Large intestine (tissue), 3 donors: ENCODE results near the gene KRTAP6-3. TPM values are rescaled to one million over a fixed set of nuclear protein-coding genes. Genes with fewer than 3 reads are reported as not detected.

Experiments
- DNase-seq, 2 donors: peaks; one replicate each; pipeline versions ENCODE4 v3.0.0 to v3.0.0-alpha.2; 2013
- H3K27ac ChIP-seq: one replicate; pipeline ENCODE4 v1.5.1; 2013; ENCODE audit warnings: low read length
- H3K27me3 ChIP-seq: 2 replicates; pipeline ENCODE4 v1.6.1; 2013; ENCODE audit warnings: low read length; ENCODE audit not compliant: control insufficient read depth, insufficient read depth
- H3K36me3 ChIP-seq: 2 replicates; pipeline ENCODE4 v1.6.1; 2013; ENCODE audit warnings: low read length; ENCODE audit not compliant: control insufficient read depth, insufficient read depth
- H3K4me1 ChIP-seq: one replicate; pipeline ENCODE4 v1.6.1; 2013; ENCODE audit warnings: low read length; ENCODE audit not compliant: control insufficient read depth, insufficient read depth
- H3K4me3 ChIP-seq: one replicate; pipeline ENCODE4 v1.5.1; 2013; ENCODE audit warnings: low read length
- H3K9me3 ChIP-seq: one replicate; pipeline ENCODE4 v1.6.1; 2013; ENCODE audit warnings: mild to moderate bottlenecking, low read depth, low read length, moderate library complexity; ENCODE audit not compliant: control insufficient read depth
- WGBS: methylation state at CpG from one replicate; pipeline ENCODE4 v1.1.5; 2013; ENCODE audit warnings: low lambda C conversion rate; ENCODE audit not compliant: insufficient coverage; 5-methylcytosine and 5-hydroxymethylcytosine counted together
- polyA plus RNA-seq: library from polyadenylated mRNA; unstranded; fragments of 120-200 nt; gene quantifications from one replicate; pipeline ENCODE4 v1.2.1, GENCODE V29; 2013

Gene KRTAP6-3
- polyA plus RNA-seq, 1 donor, result not detected

GRCh38 chr21:30623362-30623761, 31.1 kb downstream of the KRTAP6-3 start:
- no CpG with 5 or more reads among the region's 3 CpGs for WGBS
- no peaks in the 10 kb centered on the region for H3K9me3 ChIP-seq
- no peaks in the 10 kb centered on the region for H3K27me3 ChIP-seq
- DNase-seq, result no peak
- no peaks in the 10 kb centered on the region for H3K36me3 ChIP-seq
- H3K4me3 ChIP-seq, result no peak overlapping the region
- no peak overlapping the region for H3K27ac ChIP-seq
- no peaks in the 10 kb centered on the region for H3K4me1 ChIP-seq

- no peak overlapping the region for H3K27ac ChIP-seq
- no peaks in the 10 kb centered on the region for H3K27me3 ChIP-seq
- no peak overlapping the region for H3K4me3 ChIP-seq
- DNase-seq, result no peak
- no peaks in the 10 kb centered on the region for H3K4me1 ChIP-seq
- no peaks in the 10 kb centered on the region for H3K9me3 ChIP-seq
- 80% methylated on average over 1 of the region's 4 CpGs for WGBS
- H3K36me3 ChIP-seq, result no peaks in the 10 kb centered on the region
Observed at GRCh38 chr21:30625449-30626165, 33.4 kb downstream of the KRTAP6-3 start.

DNA sequence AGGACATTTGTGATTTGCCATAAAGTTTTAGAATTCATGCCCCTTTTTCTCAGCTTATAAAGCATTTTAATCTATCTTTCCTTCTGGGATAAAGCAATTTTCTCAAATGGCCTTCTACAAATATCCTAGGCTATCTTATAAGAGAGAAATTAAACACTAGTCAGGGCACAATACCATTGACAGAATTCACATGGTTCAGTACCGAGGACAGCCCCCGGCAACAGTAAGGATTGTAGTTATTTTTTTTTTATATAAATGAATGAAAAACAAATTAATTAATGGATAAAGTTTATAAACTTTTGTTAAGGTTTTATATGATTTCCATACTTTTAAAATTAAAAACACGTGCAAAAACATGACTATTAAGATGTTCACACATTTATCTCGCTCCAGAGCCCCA, 35.9 kb downstream of the KRTAP6-3 start:
- Histone ChIP-seq H3K4me3 (no peak overlapping the region), H3K27ac (no peak overlapping the region), H3K27me3 (no peaks in the 10 kb centered on the region), H3K36me3 (no peaks in the 10 kb centered on the region), H3K9me3 (no peaks in the 10 kb centered on the region), H3K4me1 (no peaks in the 10 kb centered on the region)
- WGBS, result 100% methylated on average over 2 of the region's 4 CpGs
- no peak for DNase-seq

DNA sequence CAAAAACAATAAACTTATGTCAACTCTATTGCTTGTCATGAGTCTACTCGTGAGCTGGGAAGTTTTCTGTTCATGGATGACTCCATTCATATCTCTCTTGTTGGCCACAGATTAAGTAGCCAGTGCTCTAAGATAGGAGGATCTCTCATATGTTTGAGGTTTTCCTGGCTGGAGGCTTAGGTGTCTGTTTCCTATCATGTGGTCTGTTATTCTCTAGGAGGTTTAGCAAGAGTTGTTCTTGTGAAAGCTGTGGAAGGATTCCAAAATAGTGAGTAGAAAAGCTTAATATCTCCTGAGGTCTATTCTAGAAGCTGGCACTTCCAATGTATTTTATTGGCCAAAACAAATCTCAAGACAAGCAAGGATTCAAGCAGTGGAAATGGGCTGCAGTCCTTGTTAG, 37.0 kb downstream of the KRTAP6-3 start:
- Histone ChIP-seq H3K9me3 (no peaks in the 10 kb centered on the region), H3K4me1 (no peaks in the 10 kb centered on the region), H3K36me3 (no peaks in the 10 kb centered on the region), H3K27me3 (no peaks in the 10 kb centered on the region), H3K4me3 (no peak overlapping the region), H3K27ac (no peak overlapping the region)
- no CpG with 5 or more reads among the region's 1 CpG for WGBS
- no peak for DNase-seq

GRCh38 chr21:30634906-30635305, 42.7 kb downstream of the KRTAP6-3 start, which contains the start of gene KRTAP20-2:
Gene KRTAP20-2, plus strand, starts transcription at chr21:30635206. Its CDS starts 58 bp downstream, at chr21:30635264.
- no CpG with 5 or more reads among the region's 1 CpG for WGBS
- no peaks in the 10 kb centered on the region for H3K9me3 ChIP-seq
- no peak for DNase-seq

GRCh38 chr21:30638686-30639085, 46.4 kb downstream of the KRTAP6-3 start:
- no peak for DNase-seq
- Histone ChIP-seq H3K36me3 (no peaks in the 10 kb centered on the region), H3K4me3 (no peak overlapping the region), H3K4me1 (no peaks in the 10 kb centered on the region), H3K27me3 (no peaks in the 10 kb centered on the region), H3K9me3 (no peaks in the 10 kb centered on the region), H3K27ac (no peak overlapping the region)
- 100% methylated on average over 2 of the region's 3 CpGs for WGBS

More at GRCh38 chr21:30634906-30635305, 42.7 kb downstream of the KRTAP6-3 start, which contains the start of gene KRTAP20-2:
- no peak within 1 kb of the TSS for H3K27ac ChIP-seq
- H3K4me3 ChIP-seq, result no peak within 1 kb of the TSS
- no peaks in the 10 kb centered on the region for H3K27me3 ChIP-seq
- H3K36me3 ChIP-seq, result no peaks in the 10 kb centered on the region
- no peaks in the 10 kb centered on the region for H3K4me1 ChIP-seq

GRCh38 chr21:30642564-30642963, 50.3 kb downstream of the KRTAP6-3 start, which contains the start of gene KRTAP20-3:
Gene KRTAP20-3, plus strand, starts transcription at chr21:30642864.
- Histone ChIP-seq H3K36me3 (no peaks in the 10 kb centered on the region), H3K4me1 (no peaks in the 10 kb centered on the region), H3K27ac (no peak within 1 kb of the TSS), H3K4me3 (no peak within 1 kb of the TSS), H3K9me3 (no peaks in the 10 kb centered on the region), H3K27me3 (no peaks in the 10 kb centered on the region)
- no CpG with 5 or more reads among the region's 2 CpGs for WGBS
- no peak for DNase-seq

Other genes starting within 250 kb of the KRTAP6-3 start
- not detected for gene KRTAP23-1, start 243.8 kb upstream of the KRTAP6-3 start, polyA plus RNA-seq
- gene KRTAP13-2, start 220.2 kb upstream of the KRTAP6-3 start, polyA plus RNA-seq, result not detected
- not detected for gene KRTAP13-1, start 196.4 kb upstream of the KRTAP6-3 start, polyA plus RNA-seq
- not detected for gene KRTAP13-3, start 166.5 kb upstream of the KRTAP6-3 start, polyA plus RNA-seq
- gene KRTAP13-4, start 162.2 kb upstream of the KRTAP6-3 start, polyA plus RNA-seq, result not detected
- not detected for gene KRTAP15-1, start 152.2 kb upstream of the KRTAP6-3 start, polyA plus RNA-seq
- gene KRTAP19-1, start 112.1 kb upstream of the KRTAP6-3 start, polyA plus RNA-seq, result not detected
- not detected for gene KRTAP19-2, start 105.0 kb upstream of the KRTAP6-3 start, polyA plus RNA-seq
- gene KRTAP19-3, start 100.4 kb upstream of the KRTAP6-3 start, polyA plus RNA-seq, result not detected
- not detected for gene KRTAP19-4, start 95.3 kb upstream of the KRTAP6-3 start, polyA plus RNA-seq
- gene KRTAP19-5, start 90.3 kb upstream of the KRTAP6-3 start, polyA plus RNA-seq, result not detected
- gene KRTAP19-6, start 50.6 kb upstream of the KRTAP6-3 start, polyA plus RNA-seq, result not detected
- not detected for gene KRTAP19-7, start 31.1 kb upstream of the KRTAP6-3 start, polyA plus RNA-seq
- gene KRTAP22-2, start 2.0 kb upstream of the KRTAP6-3 start, polyA plus RNA-seq, result not detected
- not detected for gene KRTAP6-2, start 6.5 kb downstream of the KRTAP6-3 start, polyA plus RNA-seq
- not detected for gene KRTAP22-1, start 8.6 kb downstream of the KRTAP6-3 start, polyA plus RNA-seq
- gene KRTAP6-1, start 21.5 kb downstream of the KRTAP6-3 start, polyA plus RNA-seq, result not detected
- gene KRTAP20-1, start 24.0 kb downstream of the KRTAP6-3 start, polyA plus RNA-seq, result not detected
- not detected for gene KRTAP20-4, start 28.2 kb downstream of the KRTAP6-3 start, polyA plus RNA-seq
- not detected for gene KRTAP20-2, start 42.8 kb downstream of the KRTAP6-3 start, polyA plus RNA-seq
- not detected for gene KRTAP20-3, start 50.4 kb downstream of the KRTAP6-3 start, polyA plus RNA-seq
- not detected for gene KRTAP21-3, start 126.3 kb downstream of the KRTAP6-3 start, polyA plus RNA-seq
- not detected for gene KRTAP21-2, start 154.8 kb downstream of the KRTAP6-3 start, polyA plus RNA-seq
- not detected for gene KRTAP21-1, start 163.0 kb downstream of the KRTAP6-3 start, polyA plus RNA-seq
- gene KRTAP8-1, start 220.8 kb downstream of the KRTAP6-3 start, polyA plus RNA-seq, result not detected
- gene KRTAP7-1, start 237.3 kb downstream of the KRTAP6-3 start, polyA plus RNA-seq, result not detected